ENCODE data around the gene PTPRU.

PTPRU gene

DNA sequence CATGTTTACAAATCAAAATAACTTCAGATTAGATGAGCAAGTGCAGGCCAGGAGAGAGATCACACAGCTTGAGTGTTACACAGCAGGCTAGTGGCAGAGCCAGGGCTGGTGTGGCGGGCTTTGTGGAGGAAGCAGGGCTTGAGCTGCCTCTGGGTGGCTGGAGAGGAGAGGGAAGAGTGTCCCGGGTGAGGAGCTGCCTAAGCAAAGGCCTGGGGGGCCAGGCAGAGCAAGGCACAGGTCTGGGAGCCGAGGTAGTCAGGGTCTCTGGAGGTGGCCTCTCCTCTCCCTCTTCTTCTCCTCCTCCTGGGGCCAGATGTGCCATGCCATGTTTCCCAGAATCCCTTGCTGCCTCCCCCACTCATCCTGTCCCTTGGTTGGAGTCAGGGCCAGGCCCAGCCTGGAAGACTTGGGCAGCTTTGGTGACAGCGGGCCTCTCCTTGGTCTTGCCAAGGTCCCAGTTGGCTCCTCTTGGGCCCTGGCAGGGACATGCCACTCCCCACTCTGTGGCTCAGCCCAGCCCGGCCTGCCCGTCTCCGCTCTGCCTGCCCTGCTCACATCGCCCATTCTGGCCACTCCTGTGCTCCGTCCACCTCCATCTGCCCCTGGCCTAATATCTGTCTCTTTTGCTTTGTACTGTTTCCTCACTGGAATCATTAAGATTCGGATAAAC lies 70.3 kb downstream of the PTPRU start:
- H3K9ac ChIP-seq (ENCODE audit: low read depth, low read length, poor library complexity, severe bottlenecking) = no peak overlapping the region
- H2AFZ ChIP-seq (ENCODE audit: low read length) = no peak overlapping the region
- H3K9me3 ChIP-seq (ENCODE audit: insufficient read depth, low read depth, low read length) = no peaks in the 10 kb centered on the region
- no peaks in the 10 kb centered on the region for H3K9me2 ChIP-seq (replicated peaks; ENCODE audit: low read depth, low read length)
- no peaks in the 10 kb centered on the region for H3K4me1 ChIP-seq (ENCODE audit: insufficient read depth, low read length, poor library complexity, severe bottlenecking)
- H3K36me3 ChIP-seq (ENCODE audit: insufficient read depth, low read length) = no peaks in the 10 kb centered on the region
- no peaks in the 10 kb centered on the region for H4K20me1 ChIP-seq (ENCODE audit: insufficient read depth, low read length, poor library complexity, severe bottlenecking)
- no peaks in the 10 kb centered on the region for H3K27me3 ChIP-seq (ENCODE audit: insufficient read depth, low read length, poor library complexity, severe bottlenecking)
- TF ChIP-seq, protein P1, sequence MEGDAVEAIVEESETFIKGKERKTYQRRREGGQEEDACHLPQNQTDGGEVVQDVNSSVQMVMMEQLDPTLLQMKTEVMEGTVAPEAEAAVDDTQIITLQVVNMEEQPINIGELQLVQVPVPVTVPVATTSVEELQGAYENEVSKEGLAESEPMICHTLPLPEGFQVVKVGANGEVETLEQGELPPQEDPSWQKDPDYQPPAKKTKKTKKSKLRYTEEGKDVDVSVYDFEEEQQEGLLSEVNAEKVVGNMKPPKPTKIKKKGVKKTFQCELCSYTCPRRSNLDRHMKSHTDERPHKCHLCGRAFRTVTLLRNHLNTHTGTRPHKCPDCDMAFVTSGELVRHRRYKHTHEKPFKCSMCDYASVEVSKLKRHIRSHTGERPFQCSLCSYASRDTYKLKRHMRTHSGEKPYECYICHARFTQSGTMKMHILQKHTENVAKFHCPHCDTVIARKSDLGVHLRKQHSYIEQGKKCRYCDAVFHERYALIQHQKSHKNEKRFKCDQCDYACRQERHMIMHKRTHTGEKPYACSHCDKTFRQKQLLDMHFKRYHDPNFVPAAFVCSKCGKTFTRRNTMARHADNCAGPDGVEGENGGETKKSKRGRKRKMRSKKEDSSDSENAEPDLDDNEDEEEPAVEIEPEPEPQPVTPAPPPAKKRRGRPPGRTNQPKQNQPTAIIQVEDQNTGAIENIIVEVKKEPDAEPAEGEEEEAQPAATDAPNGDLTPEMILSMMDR (conservative IDR thresholded peaks at IDR 0.05; ENCODE audit: low read length) = no peak
- no peak for TF ChIP-seq EZH2phosphoT487 (IDR thresholded peaks at IDR 0.05; ENCODE audit: borderline replicate concordance)
- no peak overlapping the region for H3K4me3 ChIP-seq (ENCODE audit: low read length, poor library complexity, severe bottlenecking)
- H3F3A ChIP-seq (ENCODE audit: low read depth) = no peaks in the 10 kb centered on the region
- H3K79me2 ChIP-seq (ENCODE audit: insufficient read depth, low read length) = no peaks in the 10 kb centered on the region
- H3K4me2 ChIP-seq (ENCODE audit: low read depth, low read length, poor library complexity, severe bottlenecking) = no peak overlapping the region

DNA sequence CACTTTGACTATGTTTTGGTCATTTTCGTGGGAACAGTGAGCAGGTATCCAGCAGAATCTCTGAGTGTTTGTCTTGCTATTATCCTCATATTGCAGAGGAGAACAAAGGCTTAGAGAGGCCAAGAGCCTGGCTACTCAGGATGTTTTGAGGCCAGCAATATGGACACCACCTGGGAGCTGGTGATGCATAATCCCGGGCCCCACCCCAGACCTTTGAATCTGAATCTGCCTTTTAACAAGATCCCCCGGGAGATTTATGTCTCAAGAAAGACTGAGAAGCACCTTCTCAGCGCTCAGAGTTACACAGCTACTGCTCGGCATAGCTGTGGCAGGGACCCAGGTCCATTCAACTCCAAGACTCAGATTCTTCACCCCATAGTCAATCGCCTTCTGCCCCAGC lies 72.8 kb downstream of the PTPRU start:
- H3K4me2 ChIP-seq (ENCODE audit: low read depth, low read length, poor library complexity, severe bottlenecking) = no peak overlapping the region
- no peaks in the 10 kb centered on the region for H3K79me2 ChIP-seq (ENCODE audit: insufficient read depth, low read length)
- no peak overlapping the region for H3K9ac ChIP-seq (ENCODE audit: low read depth, low read length, poor library complexity, severe bottlenecking)
- H3K9me2 ChIP-seq (replicated peaks; ENCODE audit: low read depth, low read length) = no peaks in the 10 kb centered on the region
- TF ChIP-seq, protein P1 (conservative IDR thresholded peaks at IDR 0.05; ENCODE audit: low read length) = no peak
- no peak for TF ChIP-seq EZH2phosphoT487 (IDR thresholded peaks at IDR 0.05; ENCODE audit: borderline replicate concordance)
- H3K27me3 ChIP-seq (ENCODE audit: insufficient read depth, low read length, poor library complexity, severe bottlenecking) = no peaks in the 10 kb centered on the region
- H3K4me1 ChIP-seq (ENCODE audit: insufficient read depth, low read length, poor library complexity, severe bottlenecking) = no peaks in the 10 kb centered on the region
- H3K4me3 ChIP-seq (ENCODE audit: low read length, poor library complexity, severe bottlenecking) = no peak overlapping the region
- H4K20me1 ChIP-seq (ENCODE audit: insufficient read depth, low read length, poor library complexity, severe bottlenecking) = no peaks in the 10 kb centered on the region
- no peaks in the 10 kb centered on the region for H3K36me3 ChIP-seq (ENCODE audit: insufficient read depth, low read length)
- no peaks in the 10 kb centered on the region for H3K9me3 ChIP-seq (ENCODE audit: insufficient read depth, low read depth, low read length)
- H2AFZ ChIP-seq (ENCODE audit: low read length) = no peak overlapping the region
- no peaks in the 10 kb centered on the region for H3F3A ChIP-seq (ENCODE audit: low read depth)

DNA sequence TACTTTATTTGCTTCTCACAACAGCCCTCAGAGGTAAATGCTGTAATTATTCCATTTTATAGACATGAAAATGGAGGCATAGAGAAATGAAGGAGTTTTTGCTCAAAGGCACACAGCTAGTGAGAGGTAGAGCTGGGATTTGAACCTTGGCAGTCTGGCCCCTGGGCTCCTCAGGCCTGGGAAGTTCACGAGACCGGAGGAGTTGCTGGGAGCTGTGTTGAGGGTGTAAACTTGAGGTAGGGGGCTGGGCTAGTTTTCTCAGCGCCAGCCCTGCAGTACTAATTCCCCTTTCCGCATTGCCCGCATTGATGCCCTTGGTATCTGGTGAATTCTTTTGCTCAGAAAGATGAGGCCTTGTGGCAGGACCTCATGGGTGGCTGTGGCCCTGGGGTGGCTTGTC lies 73.3 kb downstream of the PTPRU start:
- no peaks in the 10 kb centered on the region for H3F3A ChIP-seq (ENCODE audit: low read depth)
- no peaks in the 10 kb centered on the region for H3K9me2 ChIP-seq (replicated peaks; ENCODE audit: low read depth, low read length)
- no peaks in the 10 kb centered on the region for H3K27me3 ChIP-seq (ENCODE audit: insufficient read depth, low read length, poor library complexity, severe bottlenecking)
- no peak overlapping the region for H3K4me3 ChIP-seq (ENCODE audit: low read length, poor library complexity, severe bottlenecking)
- H3K4me2 ChIP-seq (ENCODE audit: low read depth, low read length, poor library complexity, severe bottlenecking) = no peak overlapping the region
- H4K20me1 ChIP-seq (ENCODE audit: insufficient read depth, low read length, poor library complexity, severe bottlenecking) = no peaks in the 10 kb centered on the region
- no peaks in the 10 kb centered on the region for H3K4me1 ChIP-seq (ENCODE audit: insufficient read depth, low read length, poor library complexity, severe bottlenecking)
- no peak overlapping the region for H3K9ac ChIP-seq (ENCODE audit: low read depth, low read length, poor library complexity, severe bottlenecking)
- TF ChIP-seq, protein P1 (conservative IDR thresholded peaks at IDR 0.05; ENCODE audit: low read length) = no peak
- TF ChIP-seq EZH2phosphoT487 (IDR thresholded peaks at IDR 0.05; ENCODE audit: borderline replicate concordance) = no peak
- no peaks in the 10 kb centered on the region for H3K36me3 ChIP-seq (ENCODE audit: insufficient read depth, low read length)
- H2AFZ ChIP-seq (ENCODE audit: low read length) = no peak overlapping the region
- no peaks in the 10 kb centered on the region for H3K79me2 ChIP-seq (ENCODE audit: insufficient read depth, low read length)
- H3K9me3 ChIP-seq (ENCODE audit: insufficient read depth, low read depth, low read length) = no peaks in the 10 kb centered on the region

Data from Loucy (cell line).